ENCODE data around the gene MAPK1. TPM values are rescaled to one million over a fixed set of nuclear protein-coding genes. Genes with fewer than 3 reads are reported as not detected.
A peak's percentile ranks its signal among the peaks of the same experiment; 100 is the strongest.

The MAPK1 gene
- total RNA-seq, 5 donors from 2014 or later (not counting 1 experiment from before 2014, with no cell fraction given): 85.0 to 114 (median 110) TPM

DNA sequence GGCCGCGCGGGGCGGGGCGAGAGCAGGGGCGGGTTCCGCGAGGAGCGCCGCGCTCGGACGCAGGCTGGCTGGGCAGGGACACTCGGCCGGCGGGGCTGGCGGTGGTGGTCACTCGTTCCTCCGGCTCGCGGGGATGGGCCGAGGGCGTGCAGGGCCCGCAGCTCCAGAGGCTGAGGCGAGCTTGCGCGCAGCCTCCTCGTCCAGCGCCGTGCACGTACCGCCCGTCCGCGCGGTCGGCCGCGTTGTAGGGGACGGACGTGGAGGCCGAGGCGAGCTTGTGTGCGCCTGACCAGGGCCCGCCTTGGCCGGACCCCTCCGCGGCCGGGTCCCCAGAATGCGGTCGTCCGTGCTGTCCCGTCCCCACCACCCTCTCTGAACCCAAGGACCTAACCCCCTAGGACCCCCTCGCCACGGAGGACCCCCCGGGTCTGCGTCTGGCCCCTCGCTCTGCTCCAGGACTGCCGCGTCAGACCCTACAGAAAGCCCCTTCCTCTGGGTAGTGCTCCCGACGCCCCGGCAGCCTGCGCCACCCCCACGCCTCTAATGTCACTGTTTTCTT is 131.3 kb downstream of the MAPK1 start:
- no peak overlapping the region for H3K27ac Mint-ChIP-seq
- peak in 2 of 4 experiments; percentile 4 to 6 for ATAC-seq (replicated peaks in 1 of 4)

DNA sequence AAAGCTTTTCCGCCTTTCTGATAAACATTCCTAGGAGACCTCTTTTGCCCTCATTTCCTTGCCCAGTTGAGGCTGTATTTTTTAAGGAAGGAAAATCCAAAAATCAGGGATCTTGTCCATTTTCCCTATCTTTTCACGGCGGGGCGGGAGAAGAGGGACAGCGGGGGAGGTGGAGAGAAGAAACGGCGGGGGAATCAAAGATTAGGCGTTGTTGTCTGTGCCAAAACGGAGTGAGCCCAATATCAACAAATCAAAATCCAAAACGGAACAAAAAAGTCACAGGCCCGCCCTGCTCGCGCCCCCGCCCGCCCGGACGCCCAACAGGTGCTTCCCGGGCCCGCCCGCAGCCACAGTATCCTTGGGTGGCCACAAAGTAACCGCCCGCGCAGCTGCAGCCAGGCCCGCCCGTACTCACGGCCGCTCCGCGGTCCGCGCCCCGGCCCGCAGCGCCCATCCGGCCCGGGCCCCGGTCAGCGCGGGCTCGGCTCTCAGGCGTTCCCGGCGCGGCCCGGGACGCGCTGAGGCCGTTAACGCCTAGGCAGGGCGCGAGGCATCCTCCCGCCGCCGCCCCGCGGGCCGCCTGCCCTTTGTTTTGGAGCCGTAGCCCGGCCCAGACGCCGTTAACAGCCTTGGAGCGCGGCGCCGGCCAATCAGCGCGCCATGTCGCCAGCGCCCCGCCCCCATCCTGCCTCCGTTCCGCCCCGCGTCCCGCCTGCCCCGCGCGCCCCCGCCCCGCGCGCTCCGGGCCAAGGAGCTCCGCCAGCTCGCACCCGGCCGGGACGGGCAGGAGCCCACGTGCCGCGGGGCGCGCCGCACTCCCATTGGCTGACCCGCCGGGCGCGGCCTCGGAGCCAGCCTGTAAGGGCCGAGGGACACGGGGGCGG is 132.0 kb downstream of the MAPK1 start, which contains the start of gene YPEL1:
Gene YPEL1, minus strand, starts transcription at position 595 of the 884 bp plus-strand sequence. CDS start 25,050 bp downstream, outside the sequence.
- ATAC-seq (replicated peaks in 1 of 4) (peak; percentile 93 to 95 (median 94)), DNase-seq (peak; percentile 85 to 98 (median 94))
- Mint-ChIP-seq H3K36me3 (no peaks in the 10 kb centered on the region), H3K9me3 (no peaks in the 10 kb centered on the region), H3K27ac (peak within 1 kb of the TSS; percentile 89 to 90), H3K27me3 (no peaks in the 10 kb centered on the region), H3K4me1 (peaks cover 18 to 33% (median 21%) of the 10 kb centered on the region in 3 donors), H3K4me3 (peak within 1 kb of the TSS; percentile 89 to 93 (median 92))
- ChIA-PET POLR2A (interaction anchor here (0.5 to 0.7 kb wide), 4 partner anchors 26 to 1288 kb away, joined by 3 to 7 read pairs (median 4); no protein-coding TSS in a partner anchor), CTCF (interaction anchor here (0.6 to 1.4 kb wide), 5 partner anchors 16 to 106 kb away, joined by 3 to 7 read pairs (median 3); no protein-coding TSS in a partner anchor)
- H3K4me3 ChIP-seq (ENCODE audit: control insufficient read depth in 1 of 2, extremely low read depth in 1 of 2, low read length in 1 of 2): peak within 1 kb of the TSS; percentile 60 to 64
- peaks cover 5 to 18% of the 10 kb centered on the region in 2 experiments for H3K4me1 ChIP-seq (ENCODE audit: control insufficient read depth in 1 of 2, extremely low read depth in 1 of 2, insufficient read depth in 2 of 2, low read length in 2 of 2)
- H3K36me3 ChIP-seq (ENCODE audit: control insufficient read depth in 2 of 2, extremely low read depth in 1 of 2, insufficient read depth in 1 of 2, low read length in 1 of 2): no peaks in the 10 kb centered on the region
- peak within 1 kb of the TSS; percentile 74 for H3K27ac ChIP-seq (ENCODE audit: low read length)
- under 1% methylated on average over 93 of the region's 102 CpGs for WGBS (ENCODE audit: insufficient coverage)
- no peaks in the 10 kb centered on the region for H3K9me3 ChIP-seq
- no peaks in the 10 kb centered on the region for H3K27me3 ChIP-seq (replicated peaks in 1 of 2; ENCODE audit: control insufficient read depth in 2 of 2, extremely low read depth in 1 of 2, insufficient read depth in 2 of 2, low read length in 1 of 2)

More for the DNA sequence above, 131.3 kb downstream of the MAPK1 start:
- Histone ChIP-seq H3K9me3 (no peaks in the 10 kb centered on the region), H3K4me3 (ENCODE audit: control insufficient read depth in 1 of 2, extremely low read depth in 1 of 2, low read length in 1 of 2) (peak overlapping the region; percentile 4 to 13), H3K36me3 (ENCODE audit: control insufficient read depth in 2 of 2, extremely low read depth in 1 of 2, insufficient read depth in 1 of 2, low read length in 1 of 2) (no peaks in the 10 kb centered on the region), H3K27ac (ENCODE audit: low read length) (no peak overlapping the region), H3K27me3 (replicated peaks in 1 of 2; ENCODE audit: control insufficient read depth in 2 of 2, extremely low read depth in 1 of 2, insufficient read depth in 2 of 2, low read length in 1 of 2) (no peaks in the 10 kb centered on the region), H3K4me1 (ENCODE audit: control insufficient read depth in 1 of 2, extremely low read depth in 1 of 2, insufficient read depth in 2 of 2, low read length in 2 of 2) (peaks cover 5 to 18% of the 10 kb centered on the region in 2 experiments)
- ChIA-PET CTCF (interaction anchor here in 1 of 2 donors (0.6 to 1.4 kb wide), 2 partner anchors 26 to 27 kb away, joined by 3 to 7 read pairs; no protein-coding TSS in a partner anchor), POLR2A (interaction anchor here (0.5 to 0.7 kb wide), 4 partner anchors 25 to 1287 kb away, joined by 3 to 7 read pairs (median 4); no protein-coding TSS in a partner anchor)
- peaks cover 18 to 34% (median 21%) of the 10 kb centered on the region in 3 donors for H3K4me1 Mint-ChIP-seq
- WGBS (ENCODE audit: insufficient coverage): 4% methylated on average over 53 of the region's 65 CpGs
- H3K9me3 Mint-ChIP-seq: no peaks in the 10 kb centered on the region
- no peak for DNase-seq
- H3K4me3 Mint-ChIP-seq: peak overlapping the region; percentile 50 to 93 (median 62)
- no peaks in the 10 kb centered on the region for H3K27me3 Mint-ChIP-seq
- H3K36me3 Mint-ChIP-seq: no peaks in the 10 kb centered on the region

DNA sequence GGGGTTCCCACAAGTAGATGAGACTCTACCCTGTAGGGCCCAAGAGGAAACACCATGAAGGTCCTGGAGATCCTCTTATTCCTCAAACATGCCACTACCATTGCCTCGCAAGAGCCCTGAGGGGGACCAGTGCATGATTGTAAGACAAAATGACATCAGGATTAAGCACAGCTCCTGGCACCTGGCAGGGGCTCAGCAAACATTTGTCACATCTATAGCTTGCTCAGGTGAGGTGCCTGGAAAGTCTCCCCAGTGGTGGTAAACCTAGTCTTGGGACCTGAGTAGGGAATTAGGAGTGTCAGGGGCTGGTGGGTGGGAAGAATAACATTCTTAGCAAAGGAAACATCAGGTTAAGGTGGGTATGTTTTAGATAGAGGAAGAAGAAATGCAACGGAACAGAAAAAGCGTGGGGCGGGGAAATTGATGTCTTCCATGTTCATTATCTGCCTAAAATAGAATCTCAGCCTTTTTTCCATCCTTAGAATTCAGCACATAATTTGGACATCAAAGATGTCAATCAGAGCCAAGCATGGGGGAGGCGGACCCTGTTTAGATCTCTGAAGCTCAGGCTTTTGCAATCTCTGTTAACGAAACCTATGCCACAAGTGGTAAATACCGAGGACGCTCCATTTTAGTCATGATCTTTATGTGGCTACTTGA is 132.8 kb downstream of the MAPK1 start:
- H3K9me3 ChIP-seq: no peaks in the 10 kb centered on the region
- ChIA-PET POLR2A (no interaction called here), CTCF (interaction anchor here (0.7 to 1.4 kb wide), 3 partner anchors 28 to 105 kb away, joined by 3 to 7 read pairs (median 5); no protein-coding TSS in a partner anchor)
- WGBS (ENCODE audit: insufficient coverage): 0% methylated on average over 3 of the region's 8 CpGs
- Mint-ChIP-seq H3K36me3 (no peaks in the 10 kb centered on the region), H3K27ac (peak overlapping the region; percentile 89 to 90), H3K4me1 (peaks cover 18 to 31% (median 21%) of the 10 kb centered on the region in 3 donors), H3K27me3 (no peaks in the 10 kb centered on the region), H3K4me3 (peak overlapping the region; percentile 89 to 93 (median 92)), H3K9me3 (no peaks in the 10 kb centered on the region)
- H3K4me3 ChIP-seq (ENCODE audit: control insufficient read depth in 1 of 2, extremely low read depth in 1 of 2, low read length in 1 of 2): peak overlapping the region; percentile 60 to 64
- ATAC-seq (replicated peaks in 1 of 4) (no peak), DNase-seq (peak in 2 of 35 experiments; percentile 12 to 43)
- no peaks in the 10 kb centered on the region for H3K36me3 ChIP-seq (ENCODE audit: control insufficient read depth in 2 of 2, extremely low read depth in 1 of 2, insufficient read depth in 1 of 2, low read length in 1 of 2)
- no peaks in the 10 kb centered on the region for H3K27me3 ChIP-seq (replicated peaks in 1 of 2; ENCODE audit: control insufficient read depth in 2 of 2, extremely low read depth in 1 of 2, insufficient read depth in 2 of 2, low read length in 1 of 2)
- peak overlapping the region; percentile 74 for H3K27ac ChIP-seq (ENCODE audit: low read length)
- peaks cover 5 to 18% of the 10 kb centered on the region in 2 experiments for H3K4me1 ChIP-seq (ENCODE audit: control insufficient read depth in 1 of 2, extremely low read depth in 1 of 2, insufficient read depth in 2 of 2, low read length in 2 of 2)

DNA sequence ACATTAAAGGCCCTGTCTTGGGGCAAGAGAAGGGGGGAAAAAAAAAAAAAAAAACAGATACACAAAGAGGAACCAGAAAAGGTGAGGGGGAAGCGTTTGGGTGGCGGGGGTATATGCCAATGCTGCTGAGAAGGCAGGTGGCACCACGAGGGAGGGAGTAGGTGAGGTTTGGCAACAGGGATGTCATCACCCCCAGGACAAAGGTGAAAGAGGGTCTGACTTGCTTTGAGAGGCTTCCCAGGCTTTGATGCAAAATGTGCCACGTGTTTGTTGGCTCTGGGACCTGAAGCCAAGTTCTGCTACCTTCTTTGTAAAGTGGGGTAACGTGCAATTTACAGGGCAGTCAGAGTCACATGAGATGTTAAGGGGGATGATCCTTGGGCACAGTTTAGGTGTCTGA is 135.9 kb downstream of the MAPK1 start:
- POLR2A ChIA-PET: no interaction called here
- Histone ChIP-seq H3K4me1 (ENCODE audit: control insufficient read depth in 1 of 2, extremely low read depth in 1 of 2, insufficient read depth in 2 of 2, low read length in 2 of 2) (peaks cover 5 to 24% of the 10 kb centered on the region in 2 experiments), H3K9me3 (no peaks in the 10 kb centered on the region), H3K4me3 (ENCODE audit: control insufficient read depth in 1 of 2, extremely low read depth in 1 of 2, low read length in 1 of 2) (no peak overlapping the region), H3K27ac (ENCODE audit: low read length) (no peak overlapping the region), H3K27me3 (replicated peaks in 1 of 2; ENCODE audit: control insufficient read depth in 2 of 2, extremely low read depth in 1 of 2, insufficient read depth in 2 of 2, low read length in 1 of 2) (no peaks in the 10 kb centered on the region), H3K36me3 (ENCODE audit: control insufficient read depth in 2 of 2, extremely low read depth in 1 of 2, insufficient read depth in 1 of 2, low read length in 1 of 2) (no peaks in the 10 kb centered on the region)
- Mint-ChIP-seq H3K27ac (no peak overlapping the region), H3K9me3 (no peaks in the 10 kb centered on the region), H3K4me3 (no peak overlapping the region), H3K27me3 (no peaks in the 10 kb centered on the region), H3K4me1 (peaks cover 22 to 30% (median 29%) of the 10 kb centered on the region in 3 donors), H3K36me3 (no peaks in the 10 kb centered on the region)
- CTCF ChIA-PET: no interaction called here
- 88% methylated on average over 4 of the region's 5 CpGs for WGBS (ENCODE audit: insufficient coverage)
- ATAC-seq (replicated peaks in 1 of 4): no peak
- no peak for DNase-seq

DNA sequence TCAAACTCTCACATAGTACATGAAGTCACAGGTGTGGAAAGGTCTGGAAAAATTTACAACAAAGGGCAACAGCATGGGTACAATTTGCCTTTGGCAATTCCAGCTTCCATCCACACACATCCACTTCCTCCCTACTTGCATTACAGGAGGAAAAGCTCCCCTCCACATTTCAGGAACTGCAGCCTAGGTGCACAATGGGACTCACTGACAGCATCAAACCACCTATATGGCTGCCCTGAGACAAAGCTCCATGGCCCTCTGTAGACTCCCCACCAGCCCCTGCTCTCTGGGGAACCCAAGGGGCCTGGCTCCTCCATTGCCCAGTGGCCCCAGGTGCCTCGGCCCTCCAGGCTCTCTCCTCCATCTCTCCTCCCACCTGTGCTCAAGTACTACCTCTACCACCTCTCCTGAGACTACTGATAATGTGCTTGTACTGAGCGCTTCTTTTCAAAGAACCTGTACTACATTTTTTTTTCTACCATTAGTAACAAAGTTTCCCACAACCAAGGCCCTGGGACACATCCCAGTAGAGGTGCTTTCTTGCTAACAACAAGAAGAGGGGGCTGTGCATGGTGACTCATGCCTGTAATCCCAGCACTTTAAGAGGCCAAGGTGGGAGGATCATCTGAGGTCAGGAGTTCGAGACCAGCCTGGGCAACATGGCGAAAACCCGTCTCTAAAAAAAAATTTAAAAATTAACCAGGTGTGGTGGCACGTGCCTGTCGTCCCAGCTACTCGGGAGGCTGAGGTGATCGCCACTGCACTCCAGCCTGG is 136.7 kb downstream of the MAPK1 start:
- 92% methylated on average over 7 of the region's 9 CpGs for WGBS (ENCODE audit: insufficient coverage)
- H3K36me3 ChIP-seq (ENCODE audit: control insufficient read depth in 2 of 2, extremely low read depth in 1 of 2, insufficient read depth in 1 of 2, low read length in 1 of 2): no peaks in the 10 kb centered on the region
- Mint-ChIP-seq H3K4me1 (peaks cover 22 to 32% (median 30%) of the 10 kb centered on the region in 3 donors), H3K27me3 (no peaks in the 10 kb centered on the region), H3K9me3 (no peaks in the 10 kb centered on the region), H3K36me3 (no peaks in the 10 kb centered on the region), H3K27ac (no peak overlapping the region), H3K4me3 (no peak overlapping the region)
- no peak overlapping the region for H3K4me3 ChIP-seq (ENCODE audit: control insufficient read depth in 1 of 2, extremely low read depth in 1 of 2, low read length in 1 of 2)
- no peaks in the 10 kb centered on the region for H3K9me3 ChIP-seq
- POLR2A ChIA-PET: no interaction called here
- no peak overlapping the region for H3K27ac ChIP-seq (ENCODE audit: low read length)
- peaks cover 5 to 28% of the 10 kb centered on the region in 2 experiments for H3K4me1 ChIP-seq (ENCODE audit: control insufficient read depth in 1 of 2, extremely low read depth in 1 of 2, insufficient read depth in 2 of 2, low read length in 2 of 2)
- CTCF ChIA-PET: no interaction called here
- H3K27me3 ChIP-seq (replicated peaks in 1 of 2; ENCODE audit: control insufficient read depth in 2 of 2, extremely low read depth in 1 of 2, insufficient read depth in 2 of 2, low read length in 1 of 2): no peaks in the 10 kb centered on the region
- DNase-seq: no peak
- ATAC-seq (replicated peaks in 1 of 4): no peak

Data from T-cell (primary cell).